GM12878 (cell line): ENCODE results near the gene PI4KB. TPM values are rescaled to one million over a fixed set of nuclear protein-coding genes. Genes with fewer than 3 reads are reported as not detected.

ENCODE experiments used
- ATAC-seq: fragments of 200-7000 bp; cut with Tn5 transposase; 3 replicates; pipeline ENCODE4 v1.9.1; 2020; ENCODE audit warnings: mild to moderate bottlenecking, moderate library complexity
- BruUV-seq: library from RNA; stranded (reverse); fragments of 400-500 nt; replicated peaks from 2 replicates; lab custom pipeline; 2021; lab: Mats Ljungman, UMichigan
- CTCF ChIA-PET: fragments of 300-600 bp; sonication (Branson Sonifier 250); formaldehyde crosslinking; extraction: SDS; loops from one replicate; lab custom pipeline; 2021; ENCODE audit warnings: inconsistent platforms; lab: Yijun Ruan, JAX
- POLR2A ChIA-PET: fragments of 350-600 bp; formaldehyde crosslinking; extraction: SDS; loops from one replicate; lab custom pipeline; 2021; ENCODE audit warnings: inconsistent platforms; lab: Charles Lee
- RAD21 ChIA-PET: fragments of 300-600 bp; sonication (Branson Sonifier 250); formaldehyde crosslinking; loops from one replicate; lab custom pipeline; 2023; ENCODE audit warnings: antibody characterized with exemption; ENCODE audit not compliant: unreplicated experiment; lab: Charles Lee
- SMC1A ChIA-PET: fragments of 300-600 bp; sonication (Branson Sonifier 250); formaldehyde crosslinking; loops from one replicate; lab custom pipeline; 2023; ENCODE audit not compliant: unreplicated experiment, uncharacterized antibody; lab: Charles Lee
- DNase-seq: peaks from one replicate; pipeline ENCODE4 v3.0.0-alpha.2; 2011; ENCODE audit warnings: low read depth, low spot score
- FAIRE-seq: peaks from 3 replicates; lab custom pipeline; 2011; peaks lifted over from hg19 to GRCh38; lab: Jason Lieb, UNC
- H2AFZ ChIP-seq: 2 replicates; pipeline ENCODE4 v1.6.0; 2011; ENCODE audit warnings: low read depth, low read length, control low read depth; ENCODE audit not compliant: control insufficient read depth
- H3K27ac ChIP-seq: 2 replicates; pipeline ENCODE4 v1.5.1; 2011; ENCODE audit warnings: control low read depth; ENCODE audit not compliant: control insufficient read depth, insufficient read depth
- H3K27me3 ChIP-seq, 2 experiments: replicated peaks in 1 of 2; 2 replicates each; pipeline versions ENCODE4 v1.6.0 to v1.6.1; 2011; ENCODE audit warnings: low read length in 1 of 2; ENCODE audit not compliant: control insufficient read depth in 2 of 2, insufficient read depth in 2 of 2
- H3K36me3 ChIP-seq, 2 experiments: 2 replicates each; pipeline ENCODE4 v1.5.1; 2011; ENCODE audit warnings: low read length in 1 of 2; ENCODE audit not compliant: control insufficient read depth in 2 of 2, insufficient read depth in 2 of 2
- H3K4me1 ChIP-seq: 2 replicates; pipeline ENCODE4 v1.6.1; 2011; ENCODE audit warnings: mild to moderate bottlenecking, low read length, moderate library complexity, mixed read lengths; ENCODE audit not compliant: control insufficient read depth, insufficient read depth
- H3K4me2 ChIP-seq: 2 replicates; pipeline ENCODE4 v1.6.0; 2011; ENCODE audit warnings: control low read depth; ENCODE audit not compliant: control insufficient read depth, insufficient read depth
- H3K4me3 ChIP-seq: fragments of 200-600 bp; sonication (generic); 2 replicates; pipeline ENCODE4 v1.5.1; 2016
- H3K79me2 ChIP-seq: 2 replicates; pipeline ENCODE4 v1.6.0; 2011; ENCODE audit warnings: low read length; ENCODE audit not compliant: control insufficient read depth, insufficient read depth
- H3K9ac ChIP-seq: 2 replicates; pipeline ENCODE4 v1.8.0; 2011; ENCODE audit warnings: low read length, control low read depth, mixed read lengths; ENCODE audit not compliant: control insufficient read depth, insufficient read depth
- H3K9me3 ChIP-seq: replicated peaks from 3 replicates; pipeline ENCODE4 v1.5.1; 2011; ENCODE audit warnings: mild to moderate bottlenecking, low read length; ENCODE audit not compliant: control insufficient read depth, insufficient read depth
- H4K20me1 ChIP-seq: 2 replicates; pipeline ENCODE4 v1.6.0; 2011; ENCODE audit not compliant: control insufficient read depth, insufficient read depth
- CHD2 ChIP-seq: IDR thresholded peaks from 2 replicates; pipeline ENCODE4 v1.6.1; 2011; ENCODE audit warnings: low read depth, low read length, improper control_type of control experiment, borderline replicate concordance
- ETV6 ChIP-seq, 2 experiments: fragments of 450-650 bp in 1 of 2; IDR thresholded peaks in 1 of 2; conservative IDR thresholded peaks in 1 of 2; 2 replicates each; pipeline ENCODE4 v1.6.1; 2014; ENCODE audit warnings: antibody characterized with exemption in 1 of 2, borderline replicate concordance in 1 of 2, low read depth in 1 of 2, mild to moderate bottlenecking in 1 of 2, moderate library complexity in 1 of 2
- KAT2A ChIP-seq: conservative IDR thresholded peaks from 2 replicates; pipeline ENCODE4 v1.6.1; 2011; ENCODE audit warnings: low read depth, low read length; ENCODE audit not compliant: control insufficient read depth
- MYC ChIP-seq: IDR thresholded peaks from 2 replicates; pipeline ENCODE4 v1.6.1; 2011; ENCODE audit warnings: mild to moderate bottlenecking, low read length, moderate library complexity, inconsistent platforms; ENCODE audit not compliant: insufficient read depth, insufficient replicate concordance, insufficient read length, severe bottlenecking
- RB1 ChIP-seq: fragments of 450-650 bp; formaldehyde crosslinking; IDR thresholded peaks from 2 replicates; pipeline ENCODE4 v1.6.1; 2017; ENCODE audit warnings: mild to moderate bottlenecking, borderline replicate concordance
- RBBP5 ChIP-seq: fragments of 200-600 bp; sonication (generic); conservative IDR thresholded peaks from 2 replicates; pipeline ENCODE4 v1.6.1; 2016
- SMAD1 ChIP-seq: fragments of 450-650 bp; IDR thresholded peaks from 2 replicates; pipeline ENCODE4 v1.6.1; 2018; ENCODE audit warnings: mild to moderate bottlenecking, low read depth; ENCODE audit not compliant: partially characterized antibody
- SMAD5 ChIP-seq: IDR thresholded peaks from 2 replicates; pipeline ENCODE4 v1.6.1; 2016; ENCODE audit warnings: antibody characterized with exemption, low read depth
- SREBF1 ChIP-seq: IDR thresholded peaks from 2 replicates; pipeline ENCODE4 v1.6.1; 2012; ENCODE audit warnings: mild to moderate bottlenecking, low read length
- SUZ12 ChIP-seq: fragments of 200-600 bp; sonication (generic); IDR thresholded peaks from one replicate; pipeline ENCODE4 v1.6.1; 2018; ENCODE audit warnings: antibody characterized with exemption, mild to moderate bottlenecking; ENCODE audit not compliant: unreplicated experiment
- WGBS: methylation state at CpG from one replicate; pipeline ENCODE4 v1.1.6; 2016; ENCODE audit warnings: low lambda C conversion rate; ENCODE audit not compliant: insufficient replicate concordance, insufficient coverage; ENCODE audit errors: missing lambda C conversion rate; 5-methylcytosine and 5-hydroxymethylcytosine counted together
- in situ Hi-C: fragments of 300-500 bp; cut with MboI; formaldehyde crosslinking; loops from 9 replicates; pipeline ENCODE4 v1.14.3; 2018; ENCODE audit warnings: mixed read lengths
- intact Hi-C: fragments of 100-400 bp; cut with micrococcal nuclease; formaldehyde crosslinking; loops from one replicate; pipeline ENCODE4 v1.14.2; 2022; ENCODE audit not compliant: unreplicated experiment
- polyA plus RNA-seq, 11 experiments: library from polyadenylated mRNA; depleted of rRNA in 4 of 11; unstranded in 6 of 11; stranded (reverse) in 5 of 11; fragments of >200 nt; fragmentation: Nextera tagmentation in 4 of 11; fragmentation: Illumina TruSeq in 1 of 11; extraction: Ambion mirVana in 4 of 11; extraction: Trizol in 1 of 11; gene quantifications; 1 replicate in 1 of 11; 2 replicates in 10 of 11; pipeline versions ENCODE4 v1.2.1 to v1.2.3, GENCODE V29; 2011 to 2016; ENCODE audit warnings: inconsistent platforms in 2 of 11, missing spikeins in 2 of 11, low read depth in 1 of 11
- total RNA-seq, 4 experiments: library from RNA; depleted of rRNA in 3 of 4; stranded (reverse); fragments of >200 nt in 3 of 4; fragmentation: Illumina TruSeq in 1 of 4; extraction: Trizol in 1 of 4; gene quantifications; 2 replicates each; pipeline versions ENCODE4 v1.2.1 to v1.2.3, GENCODE V29; 2013 to 2021
- TF ChIP-seq, protein P1 (sequence below): IDR thresholded peaks from 2 replicates; pipeline ENCODE4 v1.6.1; 2011; ENCODE audit warnings: low read depth, low read length, improper control_type of control experiment, borderline replicate concordance
- TF ChIP-seq, protein P2 (sequence below): fragments of 450-650 bp; IDR thresholded peaks from 2 replicates; pipeline ENCODE4 v1.6.1; 2016; ENCODE audit warnings: mild to moderate bottlenecking
- TF ChIP-seq, protein P3 (sequence below): fragments of 150-350 bp; IDR thresholded peaks from 2 replicates; pipeline ENCODE4 v1.6.1; 2016; ENCODE audit warnings: low read depth, low read length

The PI4KB gene
- total and polyA plus RNA-seq, 10 of the 15 experiments (the other 5 are each of a cell fraction or from before 2014, with no cell fraction given) = 3.3 to 88.3 (median 51.7) TPM

DNA sequence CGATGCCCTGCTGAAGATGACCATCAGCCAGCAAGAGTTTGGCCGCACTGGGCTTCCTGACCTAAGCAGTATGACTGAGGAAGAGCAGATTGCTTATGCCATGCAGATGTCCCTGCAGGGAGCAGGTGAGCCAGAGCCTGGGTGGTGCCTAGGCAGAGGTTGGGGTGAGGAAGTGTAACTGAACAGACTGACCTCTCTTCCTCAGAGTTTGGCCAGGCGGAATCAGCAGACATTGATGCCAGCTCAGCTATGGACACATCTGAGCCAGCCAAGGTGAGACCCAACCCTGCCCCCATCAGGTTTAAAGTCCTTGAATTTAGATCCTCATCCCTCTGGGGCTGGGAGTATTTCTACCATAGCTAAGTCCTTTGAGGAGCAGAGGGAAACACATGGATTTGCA, 60.9 kb downstream of the PI4KB start (continued):
- TF ChIP-seq, protein P1, sequence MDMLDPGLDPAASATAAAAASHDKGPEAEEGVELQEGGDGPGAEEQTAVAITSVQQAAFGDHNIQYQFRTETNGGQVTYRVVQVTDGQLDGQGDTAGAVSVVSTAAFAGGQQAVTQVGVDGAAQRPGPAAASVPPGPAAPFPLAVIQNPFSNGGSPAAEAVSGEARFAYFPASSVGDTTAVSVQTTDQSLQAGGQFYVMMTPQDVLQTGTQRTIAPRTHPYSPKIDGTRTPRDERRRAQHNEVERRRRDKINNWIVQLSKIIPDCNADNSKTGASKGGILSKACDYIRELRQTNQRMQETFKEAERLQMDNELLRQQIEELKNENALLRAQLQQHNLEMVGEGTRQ = no peak
- TF ChIP-seq ETV6 (conservative IDR thresholded peaks at IDR 0.05 in 1 of 2, IDR thresholded peaks at IDR 0.05 in 1 of 2; ENCODE audit: borderline replicate concordance in 1 of 2, low read depth in 1 of 2) = no peak

DNA sequence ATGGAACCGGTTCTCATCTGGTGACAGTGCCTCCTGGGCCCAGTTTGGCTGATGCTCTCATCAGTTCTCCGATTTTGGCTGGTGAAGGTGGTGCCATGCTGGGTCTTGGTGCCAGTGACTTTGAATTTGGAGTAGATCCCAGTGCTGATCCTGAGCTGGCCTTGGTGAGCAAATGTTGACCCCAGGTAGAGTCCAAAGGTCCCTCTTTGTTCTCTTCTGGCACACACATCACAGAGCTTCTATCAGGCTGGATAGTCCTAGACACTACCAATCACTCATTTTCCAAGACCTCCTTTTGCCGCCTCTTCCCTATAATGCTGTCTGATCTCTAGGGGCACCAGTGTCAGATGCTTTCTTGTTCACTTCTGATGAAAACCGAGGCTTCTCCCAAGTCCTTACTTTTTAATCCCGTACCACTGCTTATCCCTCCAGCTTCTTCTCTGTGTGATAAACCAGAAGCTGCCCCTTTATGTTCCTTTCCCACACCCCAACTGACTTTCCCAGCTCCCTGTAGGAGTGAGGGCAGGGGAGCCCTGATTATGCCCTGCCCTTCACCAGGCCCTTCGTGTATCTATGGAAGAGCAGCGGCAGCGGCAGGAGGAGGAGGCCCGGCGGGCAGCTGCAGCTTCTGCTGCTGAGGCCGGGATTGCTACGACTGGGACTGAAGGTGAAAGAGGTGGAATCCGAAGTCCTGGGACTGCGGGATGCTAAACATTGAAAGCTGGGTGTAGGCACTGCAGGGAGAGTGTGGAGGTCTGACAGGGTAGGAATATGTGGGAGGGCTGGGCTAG, 61.6 kb downstream of the PI4KB start:
- Histone ChIP-seq H3K27ac (no peak overlapping the region), H3K4me2 (no peak overlapping the region), H3K9ac (no peak overlapping the region), H2AFZ (no peak overlapping the region), H3K36me3 (peaks cover 9 to 19% of the 10 kb centered on the region in 2 experiments), H3K27me3 (no peaks in the 10 kb centered on the region), H4K20me1 (no peaks in the 10 kb centered on the region), H3K9me3 (no peaks in the 10 kb centered on the region), H3K4me1 (no peaks in the 10 kb centered on the region), H3K79me2 (no peaks in the 10 kb centered on the region; the same call in 1 of the 2 replicates), H3K4me3 (no peak overlapping the region)
- TF ChIP-seq, protein P2, sequence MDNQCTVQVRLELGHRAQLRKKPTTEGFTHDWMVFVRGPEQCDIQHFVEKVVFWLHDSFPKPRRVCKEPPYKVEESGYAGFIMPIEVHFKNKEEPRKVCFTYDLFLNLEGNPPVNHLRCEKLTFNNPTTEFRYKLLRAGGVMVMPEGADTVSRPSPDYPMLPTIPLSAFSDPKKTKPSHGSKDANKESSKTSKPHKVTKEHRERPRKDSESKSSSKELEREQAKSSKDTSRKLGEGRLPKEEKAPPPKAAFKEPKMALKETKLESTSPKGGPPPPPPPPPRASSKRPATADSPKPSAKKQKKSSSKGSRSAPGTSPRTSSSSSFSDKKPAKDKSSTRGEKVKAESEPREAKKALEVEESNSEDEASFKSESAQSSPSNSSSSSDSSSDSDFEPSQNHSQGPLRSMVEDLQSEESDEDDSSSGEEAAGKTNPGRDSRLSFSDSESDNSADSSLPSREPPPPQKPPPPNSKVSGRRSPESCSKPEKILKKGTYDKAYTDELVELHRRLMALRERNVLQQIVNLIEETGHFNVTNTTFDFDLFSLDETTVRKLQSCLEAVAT = no peak
- TF ChIP-seq KAT2A (no peak), MYC (no peak), SUZ12 (no peak), CHD2 (no peak), RB1 (no peak), SREBF1 (no peak), SMAD1 (no peak), SMAD5 (no peak), RBBP5 (no peak)
- TF ChIP-seq, protein P3, sequence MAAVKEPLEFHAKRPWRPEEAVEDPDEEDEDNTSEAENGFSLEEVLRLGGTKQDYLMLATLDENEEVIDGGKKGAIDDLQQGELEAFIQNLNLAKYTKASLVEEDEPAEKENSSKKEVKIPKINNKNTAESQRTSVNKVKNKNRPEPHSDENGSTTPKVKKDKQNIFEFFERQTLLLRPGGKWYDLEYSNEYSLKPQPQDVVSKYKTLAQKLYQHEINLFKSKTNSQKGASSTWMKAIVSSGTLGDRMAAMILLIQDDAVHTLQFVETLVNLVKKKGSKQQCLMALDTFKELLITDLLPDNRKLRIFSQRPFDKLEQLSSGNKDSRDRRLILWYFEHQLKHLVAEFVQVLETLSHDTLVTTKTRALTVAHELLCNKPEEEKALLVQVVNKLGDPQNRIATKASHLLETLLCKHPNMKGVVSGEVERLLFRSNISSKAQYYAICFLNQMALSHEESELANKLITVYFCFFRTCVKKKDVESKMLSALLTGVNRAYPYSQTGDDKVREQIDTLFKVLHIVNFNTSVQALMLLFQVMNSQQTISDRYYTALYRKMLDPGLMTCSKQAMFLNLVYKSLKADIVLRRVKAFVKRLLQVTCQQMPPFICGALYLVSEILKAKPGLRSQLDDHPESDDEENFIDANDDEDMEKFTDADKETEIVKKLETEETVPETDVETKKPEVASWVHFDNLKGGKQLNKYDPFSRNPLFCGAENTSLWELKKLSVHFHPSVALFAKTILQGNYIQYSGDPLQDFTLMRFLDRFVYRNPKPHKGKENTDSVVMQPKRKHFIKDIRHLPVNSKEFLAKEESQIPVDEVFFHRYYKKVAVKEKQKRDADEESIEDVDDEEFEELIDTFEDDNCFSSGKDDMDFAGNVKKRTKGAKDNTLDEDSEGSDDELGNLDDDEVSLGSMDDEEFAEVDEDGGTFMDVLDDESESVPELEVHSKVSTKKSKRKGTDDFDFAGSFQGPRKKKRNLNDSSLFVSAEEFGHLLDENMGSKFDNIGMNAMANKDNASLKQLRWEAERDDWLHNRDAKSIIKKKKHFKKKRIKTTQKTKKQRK = no peak
- TSS peak; percentile 55 for BruUV-seq
- ChIA-PET CTCF (interaction anchor here (0.8 kb wide), 1 partner anchor 166 kb away, joined by 3 read pairs; no protein-coding TSS in a partner anchor), SMC1A (no interaction called here), RAD21 (no interaction called here), POLR2A (interaction anchor here (0.5 kb wide), 2 partner anchors 177 to 217 kb away, joined by 4 to 5 read pairs; no protein-coding TSS in a partner anchor)
- in situ Hi-C loops = no loop called here
- DNase-seq = no peak
- intact Hi-C loops = no loop called here
- WGBS = 88% methylated on average over 14 of the region's 14 CpGs
- no peak for ATAC-seq
- no peak for FAIRE-seq
